ENCODE measurements around the gene CUBN. TPM values are rescaled to one million over a fixed set of nuclear protein-coding genes. Genes with fewer than 3 reads are reported as not detected.

Gene CUBN
- total and polyA plus RNA-seq, 9 of the 15 experiments (the other 6 are each of a cell fraction or from before 2014, with no cell fraction given): 0.04 to 0.33 (median 0.09) TPM

GRCh38 chr10:17084258-17084657 lies 45.4 kb downstream of the CUBN start:
- in situ Hi-C loops (cut with MboI) (no loop called here), intact Hi-C loops (cut with micrococcal nuclease) (no loop called here)
- H3K79me2 ChIP-seq (ENCODE audit: control insufficient read depth, insufficient read depth, low read length): no peaks in the 10 kb centered on the region
- POLR2A ChIA-PET: interaction anchor here (0.6 kb wide), 1 partner anchor 169 kb away, joined by 3 read pairs; no protein-coding TSS in a partner anchor
- no peak overlapping the region for H3K27ac ChIP-seq (ENCODE audit: extremely low read depth, low read depth, low read length)
- no peaks in the 10 kb centered on the region for H3K4me1 ChIP-seq (replicated peaks in 1 of 2; ENCODE audit: control insufficient read depth in 2 of 2, insufficient read depth in 2 of 2, low read length in 2 of 2)
- TF ChIP-seq NFE2L1 (tag; IDR thresholded peaks at IDR 0.05; ENCODE audit: borderline replicate concordance, low read depth) (no peak), NCOA2 (IDR thresholded peaks at IDR 0.05; ENCODE audit: partially characterized antibody in 2 of 2) (no peak), ZFP30 (CRISPR knock-in tag; IDR thresholded peaks at IDR 0.05; ENCODE audit: borderline replicate concordance) (no peak), ZNF175 (CRISPR knock-in tag; IDR thresholded peaks at IDR 0.05; ENCODE audit: low read depth) (no peak), C11orf30 (IDR thresholded peaks at IDR 0.05; ENCODE audit: low read depth) (no peak), TGIF2 (CRISPR knock-in tag; IDR thresholded peaks at IDR 0.05) (no peak), SIN3B (IDR thresholded peaks at IDR 0.05; ENCODE audit: low read depth) (no peak), POLR2H (tag; IDR thresholded peaks at IDR 0.05; ENCODE audit: low read depth) (no peak), U2AF2 (optimal IDR thresholded peaks at IDR 0.05; ENCODE audit: low read depth, low read length) (no peak), HMG20B (CRISPR knock-in tag; IDR thresholded peaks at IDR 0.05) (no peak), NBN (IDR thresholded peaks at IDR 0.05; ENCODE audit: low read depth) (no peak), STAT5B (CRISPR knock-in tag; IDR thresholded peaks at IDR 0.05) (no peak), ARID1B (IDR thresholded peaks at IDR 0.05) (no peak), ZNF146 (CRISPR knock-in tag; IDR thresholded peaks at IDR 0.05; ENCODE audit: unreplicated experiment) (no peak), USF2 (CRISPR knock-in tag; IDR thresholded peaks at IDR 0.05) (no peak), KLF1 (tag; IDR thresholded peaks at IDR 0.05) (no peak), TCF7L2 (IDR thresholded peaks at IDR 0.05; ENCODE audit: low read depth, low read length) (no peak)
- TF ChIP-seq, protein P1, sequence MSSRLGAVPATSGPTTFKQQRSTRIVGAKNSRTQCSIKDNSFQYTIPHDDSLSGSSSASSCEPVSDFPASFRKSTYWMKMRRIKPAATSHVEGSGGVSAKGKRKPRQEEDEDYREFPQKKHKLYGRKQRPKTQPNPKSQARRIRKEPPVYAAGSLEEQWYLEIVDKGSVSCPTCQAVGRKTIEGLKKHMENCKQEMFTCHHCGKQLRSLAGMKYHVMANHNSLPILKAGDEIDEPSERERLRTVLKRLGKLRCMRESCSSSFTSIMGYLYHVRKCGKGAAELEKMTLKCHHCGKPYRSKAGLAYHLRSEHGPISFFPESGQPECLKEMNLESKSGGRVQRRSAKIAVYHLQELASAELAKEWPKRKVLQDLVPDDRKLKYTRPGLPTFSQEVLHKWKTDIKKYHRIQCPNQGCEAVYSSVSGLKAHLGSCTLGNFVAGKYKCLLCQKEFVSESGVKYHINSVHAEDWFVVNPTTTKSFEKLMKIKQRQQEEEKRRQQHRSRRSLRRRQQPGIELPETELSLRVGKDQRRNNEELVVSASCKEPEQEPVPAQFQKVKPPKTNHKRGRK (tag; IDR thresholded peaks at IDR 0.05): no peak
- H3K36me3 ChIP-seq (ENCODE audit: control insufficient read depth, insufficient read depth, low read length): no peaks in the 10 kb centered on the region
- H4K20me1 ChIP-seq (replicated peaks; ENCODE audit: control insufficient read depth, insufficient read depth, low read length): no peaks in the 10 kb centered on the region
- peak overlapping the region; percentile 10; the same call in 1 of the 2 replicates for H2AFZ ChIP-seq (ENCODE audit: low read depth, low read length)
- ATAC-seq (no peak), DNase-seq (ENCODE audit: extremely low read depth in 1 of 4, low spot score in 3 of 4) (no peak), FAIRE-seq (no peak)
- no peaks in the 10 kb centered on the region for H3K9me1 ChIP-seq (ENCODE audit: control insufficient read depth, insufficient read depth, low read length)
- CTCF ChIA-PET (ENCODE audit: low intra/inter-chr PET ratio): interaction anchor here (0.6 kb wide), 1 partner anchor 117 kb away, joined by 3 read pairs; no protein-coding TSS in a partner anchor
- H3K4me2 ChIP-seq (ENCODE audit: insufficient read depth, low read length): no peak overlapping the region
- no TSS peak for BruUV-seq (replicated peaks)
- H3K27me3 ChIP-seq (ENCODE audit: control insufficient read depth in 2 of 2, insufficient read depth in 2 of 2, low read length in 2 of 2): no peaks in the 10 kb centered on the region
- no peak overlapping the region for H3K9ac ChIP-seq (ENCODE audit: insufficient read depth in 1 of 2, low read depth in 2 of 2, low read length in 2 of 2)
- no peaks in the 10 kb centered on the region for H3K9me3 ChIP-seq (replicated peaks; ENCODE audit: control insufficient read depth, insufficient read depth, low read depth, low read length)
- 31% methylated on average over 6 of the region's 6 CpGs for WGBS (ENCODE audit: insufficient coverage, low coverage, missing lambda C conversion rate)
- no peak overlapping the region for H3K4me3 ChIP-seq

Measured in K562 (cell line).